ENCODE measurements around the gene LHX4. TPM values are rescaled to one million over a fixed set of nuclear protein-coding genes. Genes with fewer than 3 reads are reported as not detected.

The LHX4 gene
- total RNA-seq, 2 donors from 2014 or later: not detected

- H3K9me3 Mint-ChIP-seq: no peaks in the 10 kb centered on the region
- no peak overlapping the region for H3K27ac Mint-ChIP-seq
- no peaks in the 10 kb centered on the region for H3K36me3 Mint-ChIP-seq (ENCODE audit: low read depth)
- Histone ChIP-seq H3K27ac (ENCODE audit: low read depth, low read length) (no peak overlapping the region), H3K9ac (ENCODE audit: extremely low read depth, low read length, poor library complexity, severe bottlenecking) (no peak overlapping the region), H3K27me3 (ENCODE audit: control insufficient read depth, insufficient read depth, low read length, poor library complexity, severe bottlenecking) (peaks cover 100% of the 10 kb centered on the region), H3K9me3 (ENCODE audit: control insufficient read depth, low read length) (no peaks in the 10 kb centered on the region), H3K36me3 (ENCODE audit: control insufficient read depth, insufficient read depth, low read length) (no peaks in the 10 kb centered on the region), H3K4me3 (ENCODE audit: low read length) (no peak overlapping the region), H3K4me1 (ENCODE audit: control insufficient read depth, insufficient read depth, low read length) (peaks cover 3% of the 10 kb centered on the region)
- no peak overlapping the region for H3K4me3 Mint-ChIP-seq
- H3K4me1 Mint-ChIP-seq: peaks cover 38% of the 10 kb centered on the region
- TF ChIP-seq CTCF (conservative IDR thresholded peaks at IDR 0.05): no peak
- 5 to 8% methylated on average over 7 to 16 of the region's 16 CpGs for WGBS, 2 experiments (ENCODE audit: insufficient coverage in 1 of 2, insufficient read length in 1 of 2)
- no peak for DNase-seq
- peaks cover 100% of the 10 kb centered on the region for H3K27me3 Mint-ChIP-seq (ENCODE audit: insufficient read depth)
Observed at GRCh38 chr1:180236698-180237509, 6.8 kb downstream of the LHX4 start.

- peaks cover 35% of the 10 kb centered on the region for H3K4me1 Mint-ChIP-seq
- Histone ChIP-seq H3K36me3 (ENCODE audit: control insufficient read depth, insufficient read depth, low read length) (no peaks in the 10 kb centered on the region), H3K4me1 (ENCODE audit: control insufficient read depth, insufficient read depth, low read length) (peaks cover 3% of the 10 kb centered on the region), H3K27me3 (ENCODE audit: control insufficient read depth, insufficient read depth, low read length, poor library complexity, severe bottlenecking) (peaks cover 99% of the 10 kb centered on the region), H3K9me3 (ENCODE audit: control insufficient read depth, low read length) (no peaks in the 10 kb centered on the region), H3K27ac (ENCODE audit: low read depth, low read length) (no peak overlapping the region), H3K9ac (ENCODE audit: extremely low read depth, low read length, poor library complexity, severe bottlenecking) (no peak overlapping the region), H3K4me3 (ENCODE audit: low read length) (no peak overlapping the region)
- H3K27me3 Mint-ChIP-seq (ENCODE audit: insufficient read depth): peaks cover 97% of the 10 kb centered on the region
- H3K9me3 Mint-ChIP-seq: no peaks in the 10 kb centered on the region
- 9 to 20% methylated on average over 2 to 7 of the region's 7 CpGs for WGBS, 2 experiments (ENCODE audit: insufficient coverage in 1 of 2, insufficient read length in 1 of 2)
- no peak for DNase-seq
- H3K4me3 Mint-ChIP-seq: no peak overlapping the region
- TF ChIP-seq CTCF (conservative IDR thresholded peaks at IDR 0.05): no peak
- no peak overlapping the region for H3K27ac Mint-ChIP-seq
- no peaks in the 10 kb centered on the region for H3K36me3 Mint-ChIP-seq (ENCODE audit: low read depth)
Observed at GRCh38 chr1:180237869-180238476, 7.9 kb downstream of the LHX4 start.

- Histone ChIP-seq H3K9ac (ENCODE audit: extremely low read depth, low read length, poor library complexity, severe bottlenecking) (no peak overlapping the region), H3K27me3 (ENCODE audit: control insufficient read depth, insufficient read depth, low read length, poor library complexity, severe bottlenecking) (peaks cover 94% of the 10 kb centered on the region), H3K27ac (ENCODE audit: low read depth, low read length) (no peak overlapping the region), H3K4me3 (ENCODE audit: low read length) (no peak overlapping the region), H3K36me3 (ENCODE audit: control insufficient read depth, insufficient read depth, low read length) (no peaks in the 10 kb centered on the region), H3K9me3 (ENCODE audit: control insufficient read depth, low read length) (no peaks in the 10 kb centered on the region), H3K4me1 (ENCODE audit: control insufficient read depth, insufficient read depth, low read length) (peaks cover 3% of the 10 kb centered on the region)
- Mint-ChIP-seq H3K27ac (no peak overlapping the region), H3K36me3 (ENCODE audit: low read depth) (no peaks in the 10 kb centered on the region), H3K9me3 (no peaks in the 10 kb centered on the region), H3K4me3 (no peak overlapping the region), H3K27me3 (ENCODE audit: insufficient read depth) (peaks cover 92% of the 10 kb centered on the region), H3K4me1 (peaks cover 35% of the 10 kb centered on the region)
- DNase-seq: no peak
- no peak for TF ChIP-seq CTCF (conservative IDR thresholded peaks at IDR 0.05)
- WGBS, 2 experiments (ENCODE audit: insufficient coverage in 1 of 2, insufficient read length in 1 of 2): 31 to 34% methylated on average over 6 to 7 of the region's 7 CpGs
Observed at GRCh38 chr1:180238675-180239074, 8.6 kb downstream of the LHX4 start.
